GM15510 (cell line): ENCODE data around the gene MARCKS.

ENCODE experiments used
- POLR2A ChIP-seq: IDR thresholded peaks from 3 replicates; pipeline ENCODE4 v1.6.1; 2011; ENCODE audit warnings: borderline replicate concordance; ENCODE audit not compliant: insufficient read length; ENCODE audit errors: extremely low read depth

The MARCKS gene

DNA sequence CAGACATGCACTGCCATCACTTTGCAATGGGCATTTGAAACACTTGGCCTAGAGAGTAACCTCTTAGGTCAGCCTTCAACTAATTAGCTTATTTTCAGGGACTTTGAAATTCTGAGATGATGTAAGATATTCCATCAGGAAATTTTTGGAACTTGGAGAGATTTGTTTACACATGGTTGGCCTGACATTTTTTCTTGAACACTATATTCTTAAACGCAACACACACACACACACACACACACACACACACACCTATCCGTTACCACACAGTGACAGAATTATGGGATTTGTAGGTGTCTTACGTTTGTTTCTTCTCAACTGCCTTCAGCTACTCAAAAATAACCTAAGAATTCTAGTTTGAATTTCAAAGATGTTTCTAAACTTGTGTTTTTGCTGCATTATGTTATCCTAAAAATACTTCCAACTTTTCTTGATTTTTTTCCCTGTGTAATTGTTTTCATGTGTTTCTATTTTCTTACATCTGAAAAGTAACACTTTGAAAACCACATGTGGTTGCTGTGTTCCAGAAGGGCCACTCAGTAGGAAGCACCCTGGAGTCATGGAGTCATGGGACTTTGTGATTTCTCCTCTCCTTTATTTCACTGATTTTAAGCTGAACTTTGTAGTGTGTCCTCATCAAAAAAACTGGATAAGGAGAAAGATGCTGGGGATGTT lies 31.9 kb downstream of the MARCKS start:
- no peak for TF ChIP-seq POLR2A

DNA sequence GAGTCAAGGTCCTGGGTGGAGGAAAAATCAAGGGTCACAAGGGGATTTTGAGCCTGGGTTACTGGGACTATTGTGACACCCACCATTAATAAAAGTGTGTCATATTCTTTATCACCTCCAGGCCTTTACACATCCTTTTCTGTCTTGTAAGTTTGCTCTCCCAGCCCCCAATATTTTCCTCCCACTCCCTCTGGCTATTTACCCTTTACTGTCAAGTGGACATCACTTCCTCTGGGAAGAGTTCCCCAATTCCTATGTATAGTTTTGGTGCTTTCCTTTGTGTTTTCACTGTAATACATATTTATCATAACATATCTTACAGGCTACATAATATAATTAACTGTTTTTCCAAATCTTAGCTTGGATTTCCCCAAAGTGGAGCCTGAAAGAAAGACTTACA lies 36.3 kb downstream of the MARCKS start:
- no peak for TF ChIP-seq POLR2A

DNA sequence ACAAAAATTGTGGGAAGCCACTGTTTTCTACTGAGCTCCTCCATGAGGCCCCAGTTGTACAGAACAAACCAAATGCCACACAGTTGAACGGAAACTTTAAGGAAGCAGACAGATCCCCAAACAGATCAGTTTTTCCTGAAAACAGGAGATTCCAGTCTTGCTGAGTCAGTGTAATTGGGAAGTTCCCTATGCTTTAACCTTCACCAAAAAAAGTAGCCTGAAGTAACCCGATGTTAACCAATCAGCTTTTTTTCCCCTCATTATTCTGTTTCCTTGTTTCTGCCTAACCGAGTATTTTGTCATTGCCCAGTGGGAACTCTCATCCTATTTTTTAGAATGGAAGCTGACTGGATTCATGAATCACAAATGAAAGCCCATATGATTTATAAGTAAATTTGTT lies 36.7 kb downstream of the MARCKS start:
- no peak for TF ChIP-seq POLR2A

DNA sequence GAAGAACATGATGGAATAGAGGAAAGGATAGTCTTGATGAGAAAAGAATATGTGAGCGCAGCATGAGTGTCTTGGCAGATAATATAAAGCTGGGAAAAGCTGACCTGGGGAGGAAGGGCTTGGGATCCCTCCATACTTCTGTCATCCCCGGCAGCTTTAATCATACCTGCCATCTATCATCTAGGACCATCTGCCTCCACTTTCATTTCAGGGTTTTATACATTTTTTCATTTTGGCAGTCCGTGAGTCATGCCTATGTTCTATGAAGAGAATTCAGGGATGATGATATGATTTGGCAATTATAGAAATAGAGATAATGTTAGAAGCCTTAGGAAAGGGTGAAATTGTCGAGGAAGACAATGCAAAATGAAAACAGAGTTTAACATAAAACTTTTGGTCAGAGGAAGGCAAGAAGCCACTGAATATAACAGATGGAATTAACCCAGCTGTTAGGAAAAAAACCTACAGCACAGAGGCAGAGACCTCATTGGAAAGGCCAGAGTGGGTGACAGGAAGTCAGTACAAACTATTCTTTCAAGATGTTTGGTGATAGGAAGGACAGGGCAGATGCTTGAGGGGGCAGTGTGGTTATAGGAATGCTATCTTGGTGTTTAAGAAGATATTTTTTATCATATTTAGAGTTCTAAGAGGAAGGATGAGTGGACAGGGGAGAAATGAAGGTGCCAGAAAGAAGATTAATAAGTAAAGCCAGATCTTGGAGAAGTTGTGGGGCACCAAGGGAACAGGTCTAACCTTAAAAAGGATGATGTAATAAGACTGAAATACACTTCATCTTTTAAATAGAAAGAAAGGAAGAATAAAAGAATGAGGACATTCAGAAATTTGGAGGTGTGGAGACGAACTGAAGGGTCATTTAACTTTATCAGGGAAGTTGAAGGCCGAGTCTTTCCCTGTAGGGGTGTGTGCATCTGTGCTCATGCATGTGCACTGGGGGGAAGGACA lies 37.8 kb downstream of the MARCKS start:
- no peak for TF ChIP-seq POLR2A

DNA sequence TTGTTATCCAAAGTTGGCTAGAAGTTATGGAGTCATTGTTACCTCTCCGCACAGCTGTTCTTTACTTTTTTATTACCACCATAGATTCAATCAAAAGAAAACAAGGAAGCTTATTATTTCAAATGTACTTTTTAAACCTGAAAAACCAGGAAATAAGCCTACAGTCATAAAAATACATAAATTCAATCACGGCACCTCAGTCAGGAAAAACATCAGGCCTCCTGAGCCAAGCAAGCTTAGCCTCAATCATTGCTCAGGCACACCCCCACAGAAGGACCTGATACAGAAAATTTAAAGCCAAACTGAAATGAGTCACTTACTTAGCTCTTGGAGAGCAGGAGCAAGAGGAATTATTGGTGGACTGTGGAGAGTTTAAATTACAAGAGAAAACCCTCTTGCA lies 44.3 kb downstream of the MARCKS start:
- TF ChIP-seq POLR2A: no peak

DNA sequence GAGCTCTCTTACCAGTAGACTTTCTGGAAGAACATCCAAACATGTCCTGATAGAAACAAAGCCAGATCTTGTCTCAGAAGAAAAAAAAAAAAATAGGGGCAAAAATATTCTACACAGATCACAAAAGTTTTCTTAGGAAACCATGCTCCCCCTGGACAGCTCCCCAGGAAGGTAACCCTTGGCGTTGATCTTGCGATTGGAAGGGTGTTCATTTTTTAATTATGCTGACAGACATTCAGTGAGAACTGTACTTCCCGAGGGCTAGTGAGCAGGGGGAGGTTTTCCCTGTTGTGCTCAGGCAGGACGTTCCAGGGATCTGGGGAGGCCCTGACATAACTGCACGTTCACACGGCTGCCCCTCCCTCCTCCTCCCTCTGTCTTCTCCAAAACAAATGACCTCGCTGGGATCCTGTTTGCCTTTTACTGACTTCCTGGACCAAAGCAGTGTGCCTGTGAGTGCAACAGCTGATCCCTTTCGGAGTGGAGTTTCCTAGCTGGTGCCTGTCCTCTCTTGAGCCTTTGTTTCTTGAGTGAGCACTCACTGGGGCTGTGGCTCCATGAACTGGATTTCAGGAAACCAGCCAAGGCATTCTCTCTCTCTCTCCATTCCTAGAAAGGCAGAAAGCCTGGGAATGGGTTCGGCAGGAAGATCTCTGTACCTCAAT lies 46.7 kb downstream of the MARCKS start:
- TF ChIP-seq POLR2A: no peak

DNA sequence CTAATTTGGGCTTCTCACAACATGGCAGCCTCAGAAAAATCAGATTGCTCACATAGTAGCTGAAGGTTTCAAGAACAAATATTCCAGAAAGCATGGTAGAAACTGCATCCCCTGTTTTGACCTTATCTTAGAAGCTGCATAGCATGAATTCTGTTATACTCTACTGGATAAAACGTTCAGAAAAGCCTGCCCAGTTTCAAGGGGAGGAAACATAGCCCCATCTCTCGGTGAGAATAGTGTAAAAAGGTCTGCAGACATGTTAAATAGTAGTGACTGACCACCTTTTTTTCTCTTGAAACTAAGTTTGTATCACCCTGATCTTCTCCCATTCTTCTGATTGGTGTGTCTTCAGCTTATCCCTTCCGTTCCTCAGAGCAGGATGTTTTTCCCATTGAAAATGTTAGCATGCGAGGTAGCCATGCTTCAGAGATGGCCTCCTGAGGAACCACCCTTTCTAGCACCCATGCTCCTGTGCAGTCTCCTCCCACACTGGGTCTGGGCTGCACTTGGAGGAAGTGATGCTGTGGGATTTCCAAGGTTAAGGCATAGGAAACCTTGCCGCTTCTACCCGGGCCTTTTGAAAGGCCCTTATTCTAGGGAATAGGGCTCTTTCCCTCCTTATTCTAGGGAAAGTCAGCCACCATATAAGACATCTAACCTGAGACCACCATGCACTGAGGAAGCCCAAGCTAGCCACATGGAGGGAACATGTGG lies 50.1 kb downstream of the MARCKS start:
- TF ChIP-seq POLR2A: no peak

DNA sequence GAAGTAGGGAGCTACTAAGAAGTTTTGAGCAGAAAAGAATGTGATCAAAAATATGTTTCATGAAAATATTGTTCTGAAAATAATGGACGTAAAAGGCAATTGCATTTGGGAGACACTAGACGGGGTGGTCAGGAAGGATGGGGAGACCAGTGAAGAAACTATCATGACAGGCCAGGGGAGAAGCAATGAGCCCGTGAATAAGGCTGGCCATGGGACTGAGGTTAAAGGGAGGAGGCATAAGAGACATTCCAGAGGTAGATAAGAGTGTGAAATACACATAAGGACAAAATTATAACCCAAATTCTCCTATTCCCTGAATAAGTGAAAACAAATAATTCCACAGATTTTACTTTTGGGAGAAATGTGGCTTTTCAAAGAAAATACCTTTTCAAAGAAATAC lies 51.7 kb downstream of the MARCKS start:
- no peak for TF ChIP-seq POLR2A

DNA sequence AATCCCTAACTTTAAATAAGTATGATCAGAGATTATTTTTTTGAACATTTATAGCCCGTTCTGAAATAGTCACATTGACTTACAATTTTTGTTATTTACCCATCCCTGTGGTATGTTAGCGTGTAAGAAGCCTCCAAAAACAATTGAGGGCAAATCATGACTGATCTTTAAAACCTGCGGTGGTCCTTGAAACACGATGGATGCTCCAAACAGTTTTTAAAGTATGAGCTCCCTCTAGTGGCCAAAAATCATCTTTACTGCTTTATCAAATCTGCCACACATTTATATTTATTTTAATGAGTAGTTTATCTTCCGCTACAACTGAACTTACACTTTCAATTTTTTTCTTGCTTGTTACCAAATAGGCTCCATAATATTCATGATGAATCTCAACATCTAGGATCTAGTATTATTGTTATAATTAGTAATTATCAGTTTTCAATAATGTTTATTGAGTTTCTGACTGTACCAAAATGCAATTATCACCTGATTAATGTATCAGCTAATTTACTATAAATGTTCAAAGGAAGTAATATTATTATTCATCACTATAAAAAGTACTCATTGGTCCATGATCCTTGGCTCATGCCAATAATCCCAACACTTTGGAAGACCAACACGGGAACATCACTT lies 52.2 kb downstream of the MARCKS start:
- no peak for TF ChIP-seq POLR2A
